MM.1S (cell line): ENCODE data around the gene AIDA.

Source experiments
- EZH2 ChIP-seq: fragments of 300-600 bp; sonication (generic); optimal IDR thresholded peaks from 2 replicates; pipeline ENCODE3; 2017; ENCODE audit warnings: low read depth, mild to moderate bottlenecking, antibody characterized with exemption, low read length, mixed read lengths
- EZH2phosphoT487 ChIP-seq: fragments of 300-600 bp; sonication (generic); IDR thresholded peaks from 2 replicates; pipeline ENCODE4 v1.6.1; 2018; ENCODE audit warnings: antibody characterized with exemption, low read length
- TF ChIP-seq, protein P1 (sequence below): fragments of 300-600 bp; sonication (generic); IDR thresholded peaks from 2 replicates; pipeline ENCODE4 v1.5.1; 2016; ENCODE audit warnings: antibody characterized with exemption, low read length, mixed read lengths

- TF ChIP-seq EZH2 (no peak), EZH2phosphoT487 (no peak)
- TF ChIP-seq, protein P1, sequence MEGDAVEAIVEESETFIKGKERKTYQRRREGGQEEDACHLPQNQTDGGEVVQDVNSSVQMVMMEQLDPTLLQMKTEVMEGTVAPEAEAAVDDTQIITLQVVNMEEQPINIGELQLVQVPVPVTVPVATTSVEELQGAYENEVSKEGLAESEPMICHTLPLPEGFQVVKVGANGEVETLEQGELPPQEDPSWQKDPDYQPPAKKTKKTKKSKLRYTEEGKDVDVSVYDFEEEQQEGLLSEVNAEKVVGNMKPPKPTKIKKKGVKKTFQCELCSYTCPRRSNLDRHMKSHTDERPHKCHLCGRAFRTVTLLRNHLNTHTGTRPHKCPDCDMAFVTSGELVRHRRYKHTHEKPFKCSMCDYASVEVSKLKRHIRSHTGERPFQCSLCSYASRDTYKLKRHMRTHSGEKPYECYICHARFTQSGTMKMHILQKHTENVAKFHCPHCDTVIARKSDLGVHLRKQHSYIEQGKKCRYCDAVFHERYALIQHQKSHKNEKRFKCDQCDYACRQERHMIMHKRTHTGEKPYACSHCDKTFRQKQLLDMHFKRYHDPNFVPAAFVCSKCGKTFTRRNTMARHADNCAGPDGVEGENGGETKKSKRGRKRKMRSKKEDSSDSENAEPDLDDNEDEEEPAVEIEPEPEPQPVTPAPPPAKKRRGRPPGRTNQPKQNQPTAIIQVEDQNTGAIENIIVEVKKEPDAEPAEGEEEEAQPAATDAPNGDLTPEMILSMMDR = no peak
Measured at GRCh38 chr1:222750651-222751050, 38.4 kb upstream of the AIDA start.
